NT2/D1 (cell line): ENCODE results near the gene DECR2.

Experiments
- SUZ12 ChIP-seq: IDR thresholded peaks from 2 replicates; pipeline ENCODE4 v1.6.1; 2011; ENCODE audit not compliant: insufficient read length, insufficient read depth; ENCODE audit errors: extremely low read depth
- YY1 ChIP-seq: IDR thresholded peaks from 2 replicates; pipeline ENCODE4 v1.6.1; 2011; ENCODE audit not compliant: insufficient read length, insufficient read depth
- ZNF274 ChIP-seq: IDR thresholded peaks from 2 replicates; pipeline ENCODE4 v1.6.1; 2011; ENCODE audit warnings: mild to moderate bottlenecking, low read depth, low read length

DNA sequence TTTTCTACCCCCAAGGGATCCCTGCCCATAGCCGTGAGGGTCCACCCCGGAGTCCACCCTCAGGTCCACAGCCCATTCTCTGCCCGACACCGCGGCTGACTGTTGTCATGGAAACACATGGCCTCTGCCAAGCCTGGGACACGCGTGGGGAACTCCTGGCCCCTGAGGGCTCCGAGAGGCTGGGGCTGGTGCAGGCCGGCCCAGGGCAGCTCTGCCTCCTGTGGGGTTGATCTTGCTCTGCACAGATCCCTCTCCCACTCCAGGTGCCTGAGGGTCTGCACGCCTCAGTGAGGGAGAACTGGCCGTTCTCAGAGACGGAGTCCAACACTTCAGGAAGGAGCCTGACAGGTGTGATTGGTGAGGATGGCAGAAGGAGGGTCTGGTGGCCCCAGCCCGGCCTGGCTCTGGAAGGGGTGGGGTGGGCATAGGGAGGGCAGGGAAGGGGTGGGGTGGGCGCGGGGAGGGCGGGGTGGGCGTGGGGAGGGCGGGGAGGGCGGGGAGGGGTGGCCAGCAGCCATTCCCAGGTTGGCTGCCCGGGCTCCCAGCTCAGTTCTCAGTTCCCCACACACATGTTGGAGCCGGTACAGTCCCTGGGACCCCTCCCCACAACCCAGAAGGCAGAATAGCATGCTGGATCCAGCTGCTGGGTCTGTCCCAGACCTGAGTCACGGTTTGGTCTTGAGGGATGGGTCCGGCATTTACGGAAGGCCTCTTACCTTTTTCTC lies 37.8 kb upstream of the DECR2 start:
- TF ChIP-seq SUZ12, result no peak
- no peak for TF ChIP-seq ZNF274
- no peak for TF ChIP-seq YY1
